HFFc6 (cell line): ENCODE results near the gene MAN1C1. TPM values are rescaled to one million over a fixed set of nuclear protein-coding genes. Genes with fewer than 3 reads are reported as not detected.

Experiments used
- DNase-seq: peaks from one replicate; pipeline ENCODE4 v3.0.0-alpha.2; 2018
- H3K27ac Mint-ChIP-seq: 2 replicates; pipeline ENCODE4 v1.8.0; 2020; ENCODE audit warnings: mild to moderate bottlenecking, mixed read lengths
- H3K27me3 Mint-ChIP-seq: 2 replicates; pipeline ENCODE4 v1.8.0; 2021; ENCODE audit warnings: mild to moderate bottlenecking, moderate library complexity, mixed read lengths; ENCODE audit not compliant: insufficient read depth
- H3K36me3 Mint-ChIP-seq: 2 replicates; pipeline ENCODE4 v1.8.0; 2021; ENCODE audit warnings: low read depth, mixed read lengths
- H3K4me1 Mint-ChIP-seq: 2 replicates; pipeline ENCODE4 v1.8.0; 2020; ENCODE audit warnings: low read depth, mixed read lengths
- H3K4me3 Mint-ChIP-seq: 2 replicates; pipeline ENCODE4 v1.8.0; 2020; ENCODE audit warnings: mild to moderate bottlenecking, moderate library complexity, mixed read lengths
- H3K9me3 Mint-ChIP-seq: 2 replicates; pipeline ENCODE4 v1.8.0; 2020; ENCODE audit warnings: mild to moderate bottlenecking, mixed read lengths
- CTCF ChIP-seq: fragments of 200-600 bp; sonication (generic); IDR thresholded peaks from 2 replicates; pipeline ENCODE4 v1.5.0; 2021; ENCODE audit warnings: antibody characterized with exemption, mild to moderate bottlenecking
- total RNA-seq, 6 experiments: library from RNA; stranded (reverse); fragmentation: NEBNext Ultra II Directional; extraction: Animal tissue kit (Norgen Biotek cat#: 25700); gene quantifications; 2 replicates in 1 of 6; 3 replicates in 5 of 6; pipeline ENCODE4 v1.2.3, GENCODE V29; 2021

Gene MAN1C1
- total RNA-seq, 6 experiments from 2014 or later: 0.07 to 0.14 (median 0.08) TPM; not detected in 3

- DNase-seq: no peak
- Mint-ChIP-seq H3K4me1 (peaks cover 12% of the 10 kb centered on the region; the same call in 1 of the 2 replicates), H3K36me3 (no peaks in the 10 kb centered on the region), H3K9me3 (no peaks in the 10 kb centered on the region), H3K27me3 (peaks cover 60% of the 10 kb centered on the region), H3K27ac (no peak overlapping the region), H3K4me3 (peak overlapping the region; percentile 20; the same call in 1 of the 2 replicates)
- no peak for TF ChIP-seq CTCF
These were observed 1.8 kb downstream of the MAN1C1 start for GRCh38 chr1:25618433-25618808.

DNA sequence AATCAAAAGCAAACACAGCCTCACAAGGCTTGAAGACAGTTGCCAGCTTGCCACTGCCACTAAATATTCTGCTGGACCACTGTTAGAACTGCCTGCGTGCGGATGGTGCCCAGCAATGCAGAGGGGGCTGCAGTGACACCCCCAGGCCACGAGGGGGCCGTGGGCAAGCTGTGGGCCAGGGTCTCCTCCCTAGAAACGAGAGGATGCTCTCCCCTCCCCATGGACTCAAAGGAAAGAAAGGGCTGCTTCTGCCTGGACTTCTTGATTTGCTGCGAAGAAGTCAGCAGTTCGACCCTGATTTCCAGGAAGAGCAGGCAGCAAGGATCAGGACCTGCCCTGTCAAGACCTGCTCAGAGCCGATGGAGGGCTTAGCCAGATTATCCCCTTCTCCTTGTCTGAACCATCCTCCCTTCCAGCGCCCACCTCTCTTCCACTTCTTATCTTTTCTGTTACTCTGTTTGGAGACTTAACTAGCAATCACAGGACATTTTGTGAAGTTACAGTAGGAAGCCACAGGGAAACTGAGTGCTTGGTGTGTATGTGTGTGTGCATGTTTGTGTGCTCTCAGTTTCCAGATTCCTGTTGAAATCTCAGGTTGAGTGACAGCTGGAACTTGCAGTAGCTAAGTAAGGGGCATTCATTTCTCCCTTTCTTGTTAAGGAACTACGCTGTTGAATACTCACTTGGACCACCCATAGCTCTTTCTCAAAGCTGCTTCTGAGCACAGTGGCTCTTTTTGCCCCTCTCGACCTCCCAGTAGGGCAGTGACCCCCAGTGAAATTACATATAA lies 2.7 kb downstream of the MAN1C1 start:
- no peak overlapping the region for H3K27ac Mint-ChIP-seq
- H3K9me3 Mint-ChIP-seq: no peaks in the 10 kb centered on the region
- DNase-seq: no peak
- H3K4me3 Mint-ChIP-seq: no peak overlapping the region
- peak; percentile 78 for TF ChIP-seq CTCF
- H3K36me3 Mint-ChIP-seq: no peaks in the 10 kb centered on the region
- peaks cover 61% of the 10 kb centered on the region for H3K27me3 Mint-ChIP-seq
- peaks cover 12% of the 10 kb centered on the region; the same call in 1 of the 2 replicates for H3K4me1 Mint-ChIP-seq

DNA sequence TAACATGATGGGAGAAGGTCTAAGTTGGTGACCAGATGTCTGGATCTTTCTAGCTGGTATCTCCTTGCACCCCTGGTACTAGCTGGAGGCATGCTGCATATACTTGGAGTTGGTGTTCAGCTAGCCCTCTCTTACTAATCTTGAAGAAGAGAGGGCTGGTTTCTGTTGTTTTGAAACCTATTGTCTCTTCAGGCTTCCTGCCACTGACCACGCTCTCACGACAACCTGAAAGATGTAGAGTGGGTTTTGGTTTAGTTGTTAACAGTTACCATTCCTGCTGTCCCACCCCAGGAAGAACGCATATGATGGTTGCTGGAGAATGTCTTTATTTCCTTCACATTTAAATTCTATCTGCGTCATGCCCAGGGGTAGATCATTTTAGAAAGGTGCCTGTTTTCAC lies 3.6 kb downstream of the MAN1C1 start:
- TF ChIP-seq CTCF: no peak
- H3K9me3 Mint-ChIP-seq: no peaks in the 10 kb centered on the region
- H3K27ac Mint-ChIP-seq: no peak overlapping the region
- H3K27me3 Mint-ChIP-seq: peaks cover 58% of the 10 kb centered on the region
- H3K4me1 Mint-ChIP-seq: peaks cover 11% of the 10 kb centered on the region; the same call in 1 of the 2 replicates
- no peak overlapping the region for H3K4me3 Mint-ChIP-seq
- H3K36me3 Mint-ChIP-seq: no peaks in the 10 kb centered on the region
- no peak for DNase-seq

- TF ChIP-seq CTCF: no peak
- peaks cover 5% of the 10 kb centered on the region; the same call in 1 of the 2 replicates for H3K4me1 Mint-ChIP-seq
- peaks cover 1% of the 10 kb centered on the region for H3K9me3 Mint-ChIP-seq
- DNase-seq: no peak
- H3K4me3 Mint-ChIP-seq: no peak overlapping the region
- H3K27ac Mint-ChIP-seq: no peak overlapping the region
- H3K36me3 Mint-ChIP-seq: no peaks in the 10 kb centered on the region
- H3K27me3 Mint-ChIP-seq: peaks cover 61% of the 10 kb centered on the region
These were observed 4.2 kb downstream of the MAN1C1 start for GRCh38 chr1:25620701-25621350.

- H3K27ac Mint-ChIP-seq: no peak overlapping the region
- no peaks in the 10 kb centered on the region; the same call in 1 of the 2 replicates for H3K36me3 Mint-ChIP-seq
- no peak overlapping the region for H3K4me3 Mint-ChIP-seq
- 0 out of 2 replicates have a peak, but pooled peaks cover 4% of the 10 kb centered on the region for H3K4me1 Mint-ChIP-seq
- DNase-seq: no peak
- H3K27me3 Mint-ChIP-seq: peaks cover 66% of the 10 kb centered on the region
- H3K9me3 Mint-ChIP-seq: peaks cover 10% of the 10 kb centered on the region
- TF ChIP-seq CTCF: no peak
These were observed 5.3 kb downstream of the MAN1C1 start for GRCh38 chr1:25621876-25622275.
